ENCODE results near the gene GTF2F1. TPM values are rescaled to one million over a fixed set of nuclear protein-coding genes. Genes with fewer than 3 reads are reported as not detected.

Gene GTF2F1
- total and polyA plus RNA-seq, 9 of the 15 experiments (the other 6 are each of a cell fraction or from before 2014, with no cell fraction given) = 4.7 to 75.4 (median 68.4) TPM

GRCh38 chr19:6424939-6425731, 32.2 kb upstream of the GTF2F1 start (continued):
- no peak for TF ChIP-seq TARDBP (IDR thresholded peaks at IDR 0.05)
- TF ChIP-seq POLR2AphosphoS5 (IDR thresholded peaks at IDR 0.05; ENCODE audit: control insufficient read depth, insufficient read depth, low read depth, low read length) = no peak
- TF ChIP-seq LARP7 (IDR thresholded peaks at IDR 0.05) = no peak
- 0 out of 2 replicates have a peak, but pooled peaks have one; percentile 76 for TF ChIP-seq ZFPM2 (CRISPR knock-in tag; IDR thresholded peaks at IDR 0.05)
- TF ChIP-seq PTTG1 (tag; IDR thresholded peaks at IDR 0.05; ENCODE audit: low read depth) = no peak
- TF ChIP-seq, protein P1, sequence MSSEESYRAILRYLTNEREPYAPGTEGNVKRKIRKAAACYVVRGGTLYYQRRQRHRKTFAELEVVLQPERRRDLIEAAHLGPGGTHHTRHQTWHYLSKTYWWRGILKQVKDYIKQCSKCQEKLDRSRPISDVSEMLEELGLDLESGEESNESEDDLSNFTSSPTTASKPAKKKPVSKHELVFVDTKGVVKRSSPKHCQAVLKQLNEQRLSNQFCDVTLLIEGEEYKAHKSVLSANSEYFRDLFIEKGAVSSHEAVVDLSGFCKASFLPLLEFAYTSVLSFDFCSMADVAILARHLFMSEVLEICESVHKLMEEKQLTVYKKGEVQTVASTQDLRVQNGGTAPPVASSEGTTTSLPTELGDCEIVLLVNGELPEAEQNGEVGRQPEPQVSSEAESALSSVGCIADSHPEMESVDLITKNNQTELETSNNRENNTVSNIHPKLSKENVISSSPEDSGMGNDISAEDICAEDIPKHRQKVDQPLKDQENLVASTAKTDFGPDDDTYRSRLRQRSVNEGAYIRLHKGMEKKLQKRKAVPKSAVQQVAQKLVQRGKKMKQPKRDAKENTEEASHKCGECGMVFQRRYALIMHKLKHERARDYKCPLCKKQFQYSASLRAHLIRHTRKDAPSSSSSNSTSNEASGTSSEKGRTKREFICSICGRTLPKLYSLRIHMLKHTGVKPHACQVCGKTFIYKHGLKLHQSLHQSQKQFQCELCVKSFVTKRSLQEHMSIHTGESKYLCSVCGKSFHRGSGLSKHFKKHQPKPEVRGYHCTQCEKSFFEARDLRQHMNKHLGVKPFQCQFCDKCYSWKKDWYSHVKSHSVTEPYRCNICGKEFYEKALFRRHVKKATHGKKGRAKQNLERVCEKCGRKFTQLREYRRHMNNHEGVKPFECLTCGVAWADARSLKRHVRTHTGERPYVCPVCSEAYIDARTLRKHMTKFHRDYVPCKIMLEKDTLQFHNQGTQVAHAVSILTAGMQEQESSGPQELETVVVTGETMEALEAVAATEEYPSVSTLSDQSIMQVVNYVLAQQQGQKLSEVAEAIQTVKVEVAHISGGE (CRISPR knock-in tag; IDR thresholded peaks at IDR 0.05) = peak in 1 of 3 experiments; percentile 68; a peak in 2 of 6 replicates
- TF ChIP-seq GMEB1 (CRISPR knock-in tag; IDR thresholded peaks at IDR 0.05) = 0 out of 2 replicates have a peak, but pooled peaks have one; percentile 26
- TF ChIP-seq SIX5 (IDR thresholded peaks at IDR 0.05; ENCODE audit: borderline replicate concordance in 1 of 2, insufficient read depth in 1 of 2, low read depth in 1 of 2, low read length in 2 of 2) = 0 out of 4 replicates have a peak, but pooled peaks of 1 of the 2 experiments have one; percentile 26
- TF ChIP-seq HMG20B (CRISPR knock-in tag; IDR thresholded peaks at IDR 0.05) = no peak
- TF ChIP-seq, protein P2, sequence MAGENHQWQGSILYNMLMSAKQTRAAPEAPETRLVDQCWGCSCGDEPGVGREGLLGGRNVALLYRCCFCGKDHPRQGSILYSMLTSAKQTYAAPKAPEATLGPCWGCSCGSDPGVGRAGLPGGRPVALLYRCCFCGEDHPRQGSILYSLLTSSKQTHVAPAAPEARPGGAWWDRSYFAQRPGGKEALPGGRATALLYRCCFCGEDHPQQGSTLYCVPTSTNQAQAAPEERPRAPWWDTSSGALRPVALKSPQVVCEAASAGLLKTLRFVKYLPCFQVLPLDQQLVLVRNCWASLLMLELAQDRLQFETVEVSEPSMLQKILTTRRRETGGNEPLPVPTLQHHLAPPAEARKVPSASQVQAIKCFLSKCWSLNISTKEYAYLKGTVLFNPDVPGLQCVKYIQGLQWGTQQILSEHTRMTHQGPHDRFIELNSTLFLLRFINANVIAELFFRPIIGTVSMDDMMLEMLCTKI (IDR thresholded peaks at IDR 0.05; ENCODE audit: partially characterized antibody) = no peak
- no peak for TF ChIP-seq ZNF280A (IDR thresholded peaks at IDR 0.05; ENCODE audit: low read depth, partially characterized antibody)
- no peak; the same call in 1 of the 2 replicates for TF ChIP-seq HDAC2 (IDR thresholded peaks at IDR 0.05)
- no peak; the same call in 1 of the 2 replicates for TF ChIP-seq DIDO1 (tag; IDR thresholded peaks at IDR 0.05; ENCODE audit: low read depth)
- TF ChIP-seq FOS (IDR thresholded peaks at IDR 0.05; ENCODE audit: extremely low read depth, insufficient read length) = peak; percentile 99
- TF ChIP-seq, protein P3, sequence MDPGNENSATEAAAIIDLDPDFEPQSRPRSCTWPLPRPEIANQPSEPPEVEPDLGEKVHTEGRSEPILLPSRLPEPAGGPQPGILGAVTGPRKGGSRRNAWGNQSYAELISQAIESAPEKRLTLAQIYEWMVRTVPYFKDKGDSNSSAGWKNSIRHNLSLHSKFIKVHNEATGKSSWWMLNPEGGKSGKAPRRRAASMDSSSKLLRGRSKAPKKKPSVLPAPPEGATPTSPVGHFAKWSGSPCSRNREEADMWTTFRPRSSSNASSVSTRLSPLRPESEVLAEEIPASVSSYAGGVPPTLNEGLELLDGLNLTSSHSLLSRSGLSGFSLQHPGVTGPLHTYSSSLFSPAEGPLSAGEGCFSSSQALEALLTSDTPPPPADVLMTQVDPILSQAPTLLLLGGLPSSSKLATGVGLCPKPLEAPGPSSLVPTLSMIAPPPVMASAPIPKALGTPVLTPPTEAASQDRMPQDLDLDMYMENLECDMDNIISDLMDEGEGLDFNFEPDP (CRISPR knock-in tag; IDR thresholded peaks at IDR 0.05) = no peak
- TF ChIP-seq SLC30A9 (CRISPR knock-in tag; IDR thresholded peaks at IDR 0.05) = no peak
- no peak for TF ChIP-seq GTF2E2 (tag; IDR thresholded peaks at IDR 0.05)

All from K562 (cell line).